SK-N-SH (cell line): ENCODE results near the gene TMEM132E. TPM values are rescaled to one million over a fixed set of nuclear protein-coding genes. Genes with fewer than 3 reads are reported as not detected.

Experiments
- CTCF ChIA-PET: fragments of 300-600, 350-600 bp; formaldehyde crosslinking; extraction: SDS; loops from one replicate; lab custom pipeline; 2021; lab: Yijun Ruan, JAX
- POLR2A ChIA-PET: fragments of 350-600 bp; sonication (Branson Sonifier 250); formaldehyde crosslinking; extraction: SDS; loops from one replicate; lab custom pipeline; 2020; ENCODE audit warnings: antibody characterized with exemption, inconsistent platforms; lab: Yijun Ruan, JAX
- DNase-seq: peaks from one replicate; pipeline ENCODE4 v3.0.0; 2012
- H2AFZ ChIP-seq: fragments of 200-600 bp; sonication (generic); 2 replicates; pipeline ENCODE4 v1.8.1; 2016; ENCODE audit warnings: antibody characterized with exemption, mild to moderate bottlenecking, low read depth
- H3F3A ChIP-seq: fragments of 200-600 bp; sonication (generic); replicated peaks from 2 replicates; pipeline ENCODE3; 2016; ENCODE audit warnings: antibody characterized with exemption, mild to moderate bottlenecking; ENCODE audit not compliant: insufficient read depth
- H3K27ac ChIP-seq, 2 experiments: fragments of 200-500 bp in 1 of 2; fragments of 200-600 bp in 1 of 2; sonication (Bioruptor generic) in 1 of 2; sonication (generic), shearing (Covaris generic) in 1 of 2; 2 replicates each; pipeline versions ENCODE4 v1.5.1 to v1.6.1; 2014 to 2016; ENCODE audit warnings: low read depth in 2 of 2, inconsistent platforms in 1 of 2, low read length in 1 of 2, mild to moderate bottlenecking in 1 of 2, mixed read lengths in 1 of 2
- H3K27me3 ChIP-seq: fragments of 200-600 bp; sonication (generic), shearing (Covaris generic); 2 replicates; pipeline ENCODE4 v1.6.1; 2016; ENCODE audit warnings: mixed run types; ENCODE audit not compliant: insufficient read depth
- H3K36me3 ChIP-seq, 2 experiments: fragments of 200-500 bp in 1 of 2; fragments of 200-600 bp in 1 of 2; sonication (Bioruptor generic) in 1 of 2; sonication (generic) in 1 of 2; replicated peaks in 1 of 2; 2 replicates each; pipeline versions ENCODE3 to v1.5.1; 2014 to 2016; ENCODE audit warnings: low read length in 1 of 2, mild to moderate bottlenecking in 1 of 2; ENCODE audit not compliant: insufficient read depth in 2 of 2, control insufficient read depth in 1 of 2
- H3K4me1 ChIP-seq, 2 experiments: fragments of 200-500 bp in 1 of 2; fragments of 200-600 bp in 1 of 2; sonication (Bioruptor generic) in 1 of 2; sonication (generic), shearing (Covaris generic) in 1 of 2; 2 replicates each; pipeline versions ENCODE4 v1.5.1 to v1.6.1; 2014 to 2016; ENCODE audit warnings: low read depth in 1 of 2, low read length in 1 of 2, mixed run types in 1 of 2; ENCODE audit not compliant: insufficient read depth in 2 of 2, control insufficient read depth in 1 of 2
- H3K4me2 ChIP-seq: fragments of 200-600 bp; sonication (generic), shearing (Covaris generic); 2 replicates; pipeline ENCODE4 v1.6.1; 2017; ENCODE audit warnings: mixed run types
- H3K4me3 ChIP-seq, 2 experiments: fragments of 200-500 bp in 1 of 2; fragments of 200-600 bp in 1 of 2; sonication (Bioruptor generic) in 1 of 2; sonication (generic), shearing (Covaris generic) in 1 of 2; 2 replicates each; pipeline versions ENCODE4 v1.5.1 to v1.8.1; 2014 to 2016; ENCODE audit warnings: low read depth in 2 of 2, inconsistent platforms in 1 of 2, low read length in 1 of 2, mild to moderate bottlenecking in 1 of 2, mixed read lengths in 1 of 2, moderate library complexity in 1 of 2
- H3K79me2 ChIP-seq: fragments of 200-600 bp; sonication (generic); 2 replicates; pipeline ENCODE4 v1.8.1; 2017; ENCODE audit warnings: mild to moderate bottlenecking; ENCODE audit not compliant: insufficient read depth
- H3K9ac ChIP-seq: fragments of 200-600 bp; sonication (generic); 2 replicates; pipeline ENCODE4 v1.6.1; 2017; ENCODE audit warnings: mixed run types
- H3K9me2 ChIP-seq: fragments of 200-600 bp; sonication (generic); 2 replicates; pipeline ENCODE4 v1.6.1; 2017; ENCODE audit warnings: mixed run types
- H3K9me3 ChIP-seq: fragments of 200-600 bp; sonication (generic); 2 replicates; pipeline ENCODE4 v1.6.1; 2017; ENCODE audit warnings: mixed run types, mild to moderate bottlenecking, moderate library complexity
- H4K20me1 ChIP-seq: fragments of 200-600 bp; sonication (generic); 2 replicates; pipeline ENCODE4 v1.6.1; 2017; ENCODE audit warnings: mild to moderate bottlenecking, mixed run types; ENCODE audit not compliant: insufficient read depth
- CHD2 ChIP-seq: fragments of 150-350 bp; IDR thresholded peaks from 2 replicates; pipeline ENCODE4 v1.6.1; 2018; ENCODE audit warnings: low read length; ENCODE audit not compliant: partially characterized antibody
- CTCF ChIP-seq: fragments of 200-600 bp; sonication (generic); IDR thresholded peaks from 2 replicates; pipeline ENCODE4 v1.6.1; 2017; ENCODE audit warnings: antibody characterized with exemption, mild to moderate bottlenecking, moderate library complexity
- EP300 ChIP-seq, 2 experiments: IDR thresholded peaks; 2 replicates each; pipeline versions ENCODE4 v1.4.0 to v1.6.1; 2012; ENCODE audit warnings: borderline replicate concordance in 1 of 2, low read depth in 1 of 2, low read length in 1 of 2
- EZH2phosphoT487 ChIP-seq: fragments of 200-600 bp; sonication (generic); IDR thresholded peaks from 2 replicates; pipeline ENCODE4 v1.6.1; 2017; ENCODE audit warnings: low read depth, mixed run types, mild to moderate bottlenecking, antibody characterized with exemption, moderate library complexity, borderline replicate concordance
- FOXJ3 ChIP-seq: sonication (generic); formaldehyde crosslinking; IDR thresholded peaks from 2 replicates; pipeline ENCODE4 v1.5.1; 2020; ENCODE audit warnings: mild to moderate bottlenecking, missing genetic modification reagents
- FOXM1 ChIP-seq: IDR thresholded peaks from 2 replicates; pipeline ENCODE4 v1.4.0; 2012; ENCODE audit warnings: low read depth, mild to moderate bottlenecking
- GABPA ChIP-seq: IDR thresholded peaks from 2 replicates; pipeline ENCODE4 v1.4.0; 2012; ENCODE audit warnings: low read depth, mild to moderate bottlenecking
- IRF3 ChIP-seq: fragments of 150-350 bp; IDR thresholded peaks from 2 replicates; pipeline ENCODE4 v1.6.1; 2016; ENCODE audit warnings: mild to moderate bottlenecking, low read depth, low read length
- NFIC ChIP-seq: IDR thresholded peaks from 2 replicates; pipeline ENCODE4 v1.4.0; 2012; ENCODE audit warnings: borderline replicate concordance
- NRF1 ChIP-seq: IDR thresholded peaks from 2 replicates; pipeline ENCODE4 v1.6.1; 2012; ENCODE audit warnings: low read depth, mild to moderate bottlenecking, low read length
- POLR2AphosphoS5 ChIP-seq: IDR thresholded peaks from 2 replicates; pipeline ENCODE4 v1.6.1; 2012; ENCODE audit warnings: low read depth, low read length
- RAD21 ChIP-seq: IDR thresholded peaks from 2 replicates; pipeline ENCODE4 v1.6.1; 2012; ENCODE audit warnings: mild to moderate bottlenecking, low read length
- RXRA ChIP-seq: IDR thresholded peaks from 2 replicates; pipeline ENCODE4 v1.4.0; 2012; ENCODE audit warnings: low read depth, mild to moderate bottlenecking, borderline replicate concordance
- SIN3A ChIP-seq: IDR thresholded peaks from 2 replicates; pipeline ENCODE4 v1.6.1; 2012; ENCODE audit warnings: low read depth, mild to moderate bottlenecking, low read length, moderate library complexity, borderline replicate concordance
- TAF1 ChIP-seq: IDR thresholded peaks from 2 replicates; pipeline ENCODE4 v1.6.1; 2012; ENCODE audit warnings: low read depth, mild to moderate bottlenecking, low read length, moderate library complexity, borderline replicate concordance
- TEAD4 ChIP-seq: IDR thresholded peaks from 2 replicates; pipeline ENCODE4 v1.4.0; 2012; ENCODE audit warnings: mild to moderate bottlenecking, borderline replicate concordance; ENCODE audit not compliant: insufficient read depth
- USF1 ChIP-seq: IDR thresholded peaks from 2 replicates; pipeline ENCODE4 v1.4.0; 2012; ENCODE audit warnings: low read depth, borderline replicate concordance
- USF2 ChIP-seq: fragments of 150-350 bp; IDR thresholded peaks from 2 replicates; pipeline ENCODE4 v1.6.1; 2017; ENCODE audit warnings: antibody characterized with exemption, low read length, low read depth, borderline replicate concordance
- YY1 ChIP-seq: IDR thresholded peaks from 2 replicates; pipeline ENCODE4 v1.4.0; 2012; ENCODE audit warnings: low read depth, mild to moderate bottlenecking
- ZBTB33 ChIP-seq: IDR thresholded peaks from 2 replicates; pipeline ENCODE4 v1.4.0; 2012; ENCODE audit warnings: low read depth, borderline replicate concordance
- WGBS: methylation state at CpG from one replicate; pipeline ENCODE4 v1.1.6; 2017; ENCODE audit warnings: low lambda C conversion rate; 5-methylcytosine and 5-hydroxymethylcytosine counted together
- polyA plus RNA-seq, 3 experiments: library from polyadenylated mRNA; depleted of rRNA; stranded (reverse); fragments of >200 nt; gene quantifications; 2 replicates each; pipeline ENCODE4 v1.2.3, GENCODE V29; 2012

TMEM132E gene
- polyA plus RNA-seq, 1 of the 3 experiments (the other 2 are of a cell fraction) = not detected

GRCh38 chr17:34589120-34589965, 10.0 kb downstream of the TMEM132E start:
- H3F3A ChIP-seq = no peaks in the 10 kb centered on the region
- H3K4me1 ChIP-seq = no peaks in the 10 kb centered on the region; a peak in 1 of 4 replicates
- H3K27me3 ChIP-seq = peaks cover 28% of the 10 kb centered on the region; the same call in 1 of the 2 replicates
- H3K27ac ChIP-seq = no peak overlapping the region
- no peak for DNase-seq
- H2AFZ ChIP-seq = no peak overlapping the region
- no peak overlapping the region for H3K4me2 ChIP-seq
- H4K20me1 ChIP-seq = no peaks in the 10 kb centered on the region
- no peaks in the 10 kb centered on the region for H3K79me2 ChIP-seq
- H3K9me2 ChIP-seq = no peaks in the 10 kb centered on the region
- no peaks in the 10 kb centered on the region for H3K9me3 ChIP-seq
- TF ChIP-seq EP300 (IDR thresholded peaks at IDR 0.05; ENCODE audit: borderline replicate concordance in 1 of 2, low read depth in 1 of 2, low read length in 1 of 2) (no peak), ZBTB33 (no peak), EZH2phosphoT487 (no peak), RXRA (no peak)
- 33% methylated on average over 11 of the region's 11 CpGs for WGBS
- no peak overlapping the region for H3K9ac ChIP-seq
- no peak overlapping the region for H3K4me3 ChIP-seq
- no peaks in the 10 kb centered on the region for H3K36me3 ChIP-seq
- ChIA-PET CTCF (interaction anchor here (0.7 to 1.2 kb wide), 3 partner anchors 47 to 49 kb away, joined by 3 read pairs; no protein-coding TSS in a partner anchor), POLR2A (no interaction called here)

GRCh38 chr17:34592002-34592401, 12.6 kb downstream of the TMEM132E start:
- H3K27ac ChIP-seq = no peak overlapping the region
- no peaks in the 10 kb centered on the region for H3K36me3 ChIP-seq
- no peaks in the 10 kb centered on the region for H3K9me2 ChIP-seq
- H3K4me3 ChIP-seq = no peak overlapping the region
- H2AFZ ChIP-seq = no peak overlapping the region
- H3K4me1 ChIP-seq = no peaks in the 10 kb centered on the region
- no peak overlapping the region for H3K4me2 ChIP-seq
- H3F3A ChIP-seq = no peaks in the 10 kb centered on the region
- no peak overlapping the region for H3K9ac ChIP-seq
- DNase-seq = no peak
- CTCF ChIA-PET = interaction anchor here (0.9 to 1.4 kb wide), 2 partner anchors 46 to 55 kb away, joined by 3 to 4 read pairs; no protein-coding TSS in a partner anchor
- H3K9me3 ChIP-seq = no peaks in the 10 kb centered on the region
- peaks cover 16% of the 10 kb centered on the region; the same call in 1 of the 2 replicates for H3K27me3 ChIP-seq
- POLR2A ChIA-PET = no interaction called here
- TF ChIP-seq NRF1 = no peak
- TF ChIP-seq USF2 = no peak
- no peak for TF ChIP-seq YY1
- TF ChIP-seq POLR2AphosphoS5 = no peak
- no peak for TF ChIP-seq RXRA
- no peak for TF ChIP-seq FOXJ3 (CRISPR knock-in tag)
- TF ChIP-seq RAD21 = no peak
- TF ChIP-seq NFIC = no peak
- no peak for TF ChIP-seq IRF3
- no peak for TF ChIP-seq TAF1
- no peak for TF ChIP-seq CHD2
- TF ChIP-seq USF1 = no peak
- no peak for TF ChIP-seq FOXM1
- no peak for TF ChIP-seq GABPA
- TF ChIP-seq SIN3A = no peak
- TF ChIP-seq CTCF = no peak
- TF ChIP-seq TEAD4 = no peak
- TF ChIP-seq, all 33 proteins: peak for 0
- no peaks in the 10 kb centered on the region for H4K20me1 ChIP-seq
- 47% methylated on average over 4 of the region's 4 CpGs for WGBS
- H3K79me2 ChIP-seq = no peaks in the 10 kb centered on the region
